Measurements from ENCODE around the gene RPL19.
"Not testable (repeated sequence)": the region's sequence is repeated elsewhere in the genome, so short reads cannot be mapped to it uniquely, and the experiment has no call there.

Gene RPL19

GRCh38 chr17:39200070-39200879 is at the start of gene RPL19:
TSS of gene RPL19 (plus strand) at chr17:39200283. CDS start at chr17:39200345, 62 bp downstream.
- peak; percentile 79 for DNase-seq

- DNase-seq: no peak
Measured at GRCh38 chr17:39150795-39151149, 49.3 kb upstream of the RPL19 start.

GRCh38 chr17:39151150-39151942 is 48.7 kb upstream of the RPL19 start, which contains the start of gene PLXDC1:
TSS of gene PLXDC1 (minus strand) at chr17:39151637. CDS start at chr17:39151437, 200 bp downstream.
- DNase-seq: no peak

- DNase-seq: no peak
Measured at GRCh38 chr17:39151943-39152818, 47.9 kb upstream of the RPL19 start.

GRCh38 chr17:39153599-39154051 is 46.5 kb upstream of the RPL19 start:
- peak; percentile 91 for DNase-seq

GRCh38 chr17:39155654-39156053 is 44.4 kb upstream of the RPL19 start:
- DNase-seq: no peak

- DNase-seq: no peak
Measured at GRCh38 chr17:39156491-39156890, 43.6 kb upstream of the RPL19 start.

GRCh38 chr17:39158623-39159022 is 41.5 kb upstream of the RPL19 start:
- no peak for DNase-seq

- no peak for DNase-seq
Measured at GRCh38 chr17:39161962-39162361, 38.1 kb upstream of the RPL19 start.

- DNase-seq: peak; percentile 76
Measured at GRCh38 chr17:39164675-39165143, 35.4 kb upstream of the RPL19 start.

- no peak for DNase-seq
Measured at GRCh38 chr17:39165178-39165840, 34.8 kb upstream of the RPL19 start.

GRCh38 chr17:39165841-39166349 is 34.2 kb upstream of the RPL19 start, which contains the start of gene ARL5C:
TSS of gene ARL5C (minus strand) at chr17:39166161. CDS start at chr17:39165760, 401 bp downstream.
- no peak for DNase-seq

- no peak for DNase-seq
Measured at GRCh38 chr17:39166437-39167335, 33.4 kb upstream of the RPL19 start.

GRCh38 chr17:39167476-39167875 is 32.6 kb upstream of the RPL19 start:
- no peak for DNase-seq

- not testable (repeated sequence) for DNase-seq
Measured at GRCh38 chr17:39168503-39168902, 31.6 kb upstream of the RPL19 start.

- no peak for DNase-seq
Measured at GRCh38 chr17:39169101-39169500, 31.0 kb upstream of the RPL19 start.

GRCh38 chr17:39169518-39169917 is 30.6 kb upstream of the RPL19 start:
- DNase-seq: no peak

GRCh38 chr17:39170109-39170508 is 30.0 kb upstream of the RPL19 start:
- DNase-seq: no peak

GRCh38 chr17:39170558-39170957 is 29.5 kb upstream of the RPL19 start:
- DNase-seq: no peak

GRCh38 chr17:39171933-39172332 is 28.1 kb upstream of the RPL19 start:
- DNase-seq: no peak

- DNase-seq: no peak
Measured at GRCh38 chr17:39173080-39173479, 27.0 kb upstream of the RPL19 start.

All from activated CD4-positive, alpha-beta T cell treated with anti-CD3 and anti-CD28 coated beads, Interleukin-2, amount 50 U/mL, for 16 hours (primary cell).